K562 (cell line): ENCODE results near the gene LRRC27. TPM values are rescaled to one million over a fixed set of nuclear protein-coding genes. Genes with fewer than 3 reads are reported as not detected.

ENCODE experiments used
- ATAC-seq: fragments of 200-7000 bp; cut with Tn5 transposase; 3 replicates; pipeline ENCODE4 v1.9.1; 2020; ENCODE audit warnings: moderate library complexity
- BruUV-seq: library from RNA; stranded (reverse); fragments of 400-500 nt; replicated peaks from 2 replicates; lab custom pipeline; 2021; lab: Mats Ljungman, UMichigan
- CTCF ChIA-PET: fragments of 300-600 bp; formaldehyde crosslinking; extraction: SDS; loops from one replicate; lab custom pipeline; 2021; ENCODE audit warnings: low intra/inter-chr PET ratio; lab: Yijun Ruan, JAX
- POLR2A ChIA-PET: fragments of 300-600, 350-650 bp; sonication (Branson Sonifier 250); formaldehyde crosslinking; extraction: SDS; loops from one replicate; lab custom pipeline; 2021; ENCODE audit warnings: antibody characterized with exemption, inconsistent platforms; lab: Yijun Ruan, JAX
- DNase-seq, 4 experiments: peaks; one replicate each; pipeline versions ENCODE4 v3.0.0 to v3.0.0-alpha.2; 2011 to 2018; ENCODE audit warnings: low spot score in 3 of 4, mixed read lengths in 3 of 4; ENCODE audit errors: extremely low read depth in 1 of 4
- FAIRE-seq: peaks from 2 replicates; lab custom pipeline; 2011; peaks lifted over from hg19 to GRCh38; lab: Jason Lieb, UNC
- H2AFZ ChIP-seq: 2 replicates; pipeline ENCODE4 v1.6.0; 2011; ENCODE audit warnings: low read depth, low read length, control low read depth, inconsistent platforms
- H3K27ac ChIP-seq: fragments of 200-600 bp; 3 replicates; pipeline ENCODE4 v1.8.0; 2011; ENCODE audit warnings: low read depth, mild to moderate bottlenecking, control low read depth, inconsistent platforms, low read length, moderate library complexity, mixed read lengths; ENCODE audit errors: extremely low read depth
- H3K27me3 ChIP-seq, 2 experiments: fragments of 300-600 bp in 1 of 2; 2 replicates in 1 of 2; 3 replicates in 1 of 2; pipeline versions ENCODE4 v1.6.0 to v1.8.0; 2011; ENCODE audit warnings: inconsistent platforms in 2 of 2, low read length in 2 of 2, mild to moderate bottlenecking in 1 of 2, mixed read lengths in 1 of 2, moderate library complexity in 1 of 2; ENCODE audit not compliant: control insufficient read depth in 2 of 2, insufficient read depth in 2 of 2
- H3K36me3 ChIP-seq: fragments of 300-600 bp; 3 replicates; pipeline ENCODE4 v1.8.0; 2011; ENCODE audit warnings: mild to moderate bottlenecking, low read length, inconsistent platforms; ENCODE audit not compliant: control insufficient read depth, insufficient read depth
- H3K4me1 ChIP-seq, 2 experiments: fragments of 200-600 bp in 1 of 2; replicated peaks in 1 of 2; 2 replicates in 1 of 2; 3 replicates in 1 of 2; pipeline versions ENCODE4 v1.5.1 to v1.8.0; 2011; ENCODE audit warnings: inconsistent platforms in 2 of 2, low read length in 2 of 2, mild to moderate bottlenecking in 1 of 2, mixed read lengths in 1 of 2, moderate library complexity in 1 of 2; ENCODE audit not compliant: control insufficient read depth in 2 of 2, insufficient read depth in 2 of 2
- H3K4me2 ChIP-seq: 2 replicates; pipeline ENCODE4 v1.6.1; 2011; ENCODE audit warnings: low read length, control low read depth, inconsistent platforms, mixed read lengths; ENCODE audit not compliant: insufficient read depth
- H3K4me3 ChIP-seq: fragments of 200-600 bp; sonication (generic), shearing (Covaris generic); 2 replicates; pipeline ENCODE4 v1.5.1; 2016; ENCODE audit warnings: control low read depth, inconsistent platforms
- H3K79me2 ChIP-seq: fragments of 200-600 bp; 3 replicates; pipeline ENCODE4 v1.8.0; 2011; ENCODE audit warnings: low read length, inconsistent platforms; ENCODE audit not compliant: control insufficient read depth, insufficient read depth
- H3K9ac ChIP-seq, 2 experiments: 2 replicates each; pipeline versions ENCODE4 v1.6.0 to v1.6.1; 2011; ENCODE audit warnings: low read depth in 2 of 2, low read length in 2 of 2, control low read depth in 1 of 2, inconsistent platforms in 1 of 2, mild to moderate bottlenecking in 1 of 2, mixed read lengths in 1 of 2; ENCODE audit not compliant: insufficient read depth in 1 of 2
- H3K9me1 ChIP-seq: one replicate; pipeline ENCODE4 v1.6.0; 2011; ENCODE audit warnings: inconsistent platforms, mild to moderate bottlenecking, low read length, moderate library complexity; ENCODE audit not compliant: control insufficient read depth, insufficient read depth
- H3K9me3 ChIP-seq: replicated peaks from 2 replicates; pipeline ENCODE4 v1.5.1; 2011; ENCODE audit warnings: low read depth, low read length, inconsistent platforms; ENCODE audit not compliant: control insufficient read depth, insufficient read depth
- H4K20me1 ChIP-seq: replicated peaks from 2 replicates; pipeline ENCODE4 v1.6.1; 2011; ENCODE audit warnings: low read length, inconsistent platforms, mixed read lengths; ENCODE audit not compliant: control insufficient read depth, insufficient read depth
- CXXC5 ChIP-seq: fragments of 250-450 bp; sonication (Bioruptor Pico); IDR thresholded peaks from 2 replicates; pipeline ENCODE4 v1.8.0; 2022; ENCODE audit warnings: inconsistent platforms, mild to moderate bottlenecking, moderate library complexity
- ESRRA ChIP-seq: fragments of 450-650 bp; IDR thresholded peaks from 2 replicates; pipeline ENCODE4 v1.6.1; 2014; ENCODE audit warnings: low read depth, mild to moderate bottlenecking, moderate library complexity, borderline replicate concordance
- HBP1 ChIP-seq: fragments of 450-650 bp; formaldehyde crosslinking; IDR thresholded peaks from 2 replicates; pipeline ENCODE4 v1.4.0; 2022; ENCODE audit warnings: missing genetic modification characterization
- NRF1 ChIP-seq, 2 experiments: fragments of 450-650 bp; IDR thresholded peaks in 1 of 2; conservative IDR thresholded peaks in 1 of 2; 2 replicates each; pipeline ENCODE4 v1.6.1; 2014; ENCODE audit warnings: mild to moderate bottlenecking in 2 of 2
- RBFOX2 ChIP-seq: fragments of 200-400 bp; formaldehyde crosslinking; IDR thresholded peaks from 2 replicates; pipeline ENCODE4 v1.6.1; 2017; ENCODE audit warnings: low read depth, mild to moderate bottlenecking, low read length, moderate library complexity
- ZC3H11A ChIP-seq: IDR thresholded peaks from 2 replicates; pipeline ENCODE4 v1.6.1; 2012; ENCODE audit warnings: low read depth, low read length, improper control_type of control experiment
- ZNF398 ChIP-seq: fragments of 250-450 bp; sonication (Bioruptor Pico); IDR thresholded peaks from 2 replicates; pipeline ENCODE4 v1.8.0; 2021; ENCODE audit warnings: moderate library complexity, mild to moderate bottlenecking, inconsistent platforms
- ZNF511 ChIP-seq: sonication (generic); formaldehyde crosslinking; IDR thresholded peaks from 2 replicates; pipeline ENCODE4 v1.8.0; 2022; ENCODE audit warnings: mild to moderate bottlenecking, missing genetic modification reagents
- WGBS: fragments of 100-300 bp; shearing (Covaris generic); methylation state at CpG from one replicate; pipeline ENCODE4 v1.1.6; 2016; ENCODE audit warnings: low coverage, mixed read lengths; ENCODE audit not compliant: insufficient coverage; ENCODE audit errors: missing lambda C conversion rate; 5-methylcytosine and 5-hydroxymethylcytosine counted together
- in situ Hi-C: fragments of 300-500 bp; cut with MboI; formaldehyde crosslinking; loops from 4 replicates; pipeline ENCODE4 v1.15.0; 2018; ENCODE audit warnings: inconsistent platforms, mixed read lengths
- intact Hi-C: fragments of 100-400 bp; cut with micrococcal nuclease; formaldehyde crosslinking; loops from 2 replicates; pipeline ENCODE4 v1.14.2; 2022
- polyA plus RNA-seq, 8 experiments: library from polyadenylated mRNA; depleted of rRNA in 4 of 8; stranded (reverse) in 5 of 8; unstranded in 3 of 8; fragments of >200 nt; fragmentation: Nextera tagmentation in 2 of 8; fragmentation: Illumina TruSeq in 1 of 8; extraction: Ambion mirVana in 2 of 8; extraction: Trizol in 1 of 8; gene quantifications; 2 replicates each; pipeline versions ENCODE4 v1.2.1 to v1.2.3, GENCODE V29; 2011 to 2014; ENCODE audit warnings: inconsistent platforms in 1 of 8, missing spikeins in 1 of 8
- total RNA-seq, 7 experiments: library from RNA; depleted of rRNA in 6 of 7; stranded (reverse); fragments of >200 nt in 6 of 7; fragmentation: Illumina TruSeq in 2 of 7; extraction: Trizol in 2 of 7; gene quantifications; 2 replicates each; pipeline versions ENCODE4 v1.2.1 to v1.2.3, GENCODE V29; 2011 to 2021; ENCODE audit warnings: low replicate concordance in 1 of 7

The LRRC27 gene
- total and polyA plus RNA-seq, 9 of the 15 experiments (the other 6 are each of a cell fraction or from before 2014, with no cell fraction given) = 0.10 to 2.7 (median 1.4) TPM

- Histone ChIP-seq H2AFZ (peak overlapping the region; percentile 51), H3K9ac (peak overlapping the region; percentile 34 to 83; a peak in 3 of 4 replicates), H3K27ac (peak overlapping the region; percentile 65; the same call in 1 of the 3 replicates), H3K4me2 (no peak overlapping the region), H3K4me3 (peak overlapping the region; percentile 30), H3K4me1 (peaks cover 5 to 65% of the 10 kb centered on the region in 2 experiments; a peak in 3 of 5 replicates), H3K36me3 (no peaks in the 10 kb centered on the region; the same call in 2 of the 3 replicates), H4K20me1 (no peaks in the 10 kb centered on the region), H3K79me2 (peaks cover 12% of the 10 kb centered on the region; the same call in 2 of the 3 replicates), H3K9me1 (no peaks in the 10 kb centered on the region), H3K27me3 (no peaks in the 10 kb centered on the region), H3K9me3 (no peaks in the 10 kb centered on the region)
- in situ Hi-C loops (no loop called here), intact Hi-C loops (loop anchor here (2.0 kb wide), 1 partner anchor 53 kb away; no protein-coding TSS in a partner anchor)
- ChIA-PET CTCF (interaction anchor here (0.6 kb wide), 1 partner anchor 496 kb away, joined by 3 read pairs; no protein-coding TSS in a partner anchor), POLR2A (no interaction called here)
- FAIRE-seq (no peak), DNase-seq (peak; percentile 37 to 51 (median 44)), ATAC-seq (peak; percentile 67)
- WGBS = 46% methylated on average over 3 of the region's 71 CpGs
- TSS peak; percentile 25 for BruUV-seq
- 0 out of 4 replicates have a peak, but pooled peaks of 1 of the 2 experiments have one; percentile 6 for TF ChIP-seq NRF1 (conservative IDR thresholded peaks at IDR 0.05 in 1 of 2, IDR thresholded peaks at IDR 0.05 in 1 of 2)
- TF ChIP-seq ZNF398 (CRISPR knock-in tag) = no peak
- peak; percentile 57 for TF ChIP-seq RBFOX2
- no peak for TF ChIP-seq ZC3H11A
- TF ChIP-seq HBP1 = no peak
- peak; percentile 49 for TF ChIP-seq ESRRA
- 0 out of 2 replicates have a peak, but pooled peaks have one; percentile 37 for TF ChIP-seq CXXC5
- no peak for TF ChIP-seq ZNF511 (CRISPR knock-in tag)
Measured at GRCh38 chr10:132395704-132396493, 63.9 kb downstream of the LRRC27 start.
